Naive thymus-derived CD4-positive, alpha-beta T cell (primary cell): ENCODE data around the gene C2CD3. TPM values are rescaled to one million over a fixed set of nuclear protein-coding genes. Genes with fewer than 3 reads are reported as not detected.

ENCODE experiments used
- ATAC-seq: fragments of 150-1000 bp; cut with Tn5 transposase; 2 replicates; pipeline ENCODE4 v1.10.0; 2021; ENCODE audit warnings: mild to moderate bottlenecking, moderate library complexity
- CTCF ChIA-PET: fragments of 350-600 bp; sonication (Branson Sonifier 250); formaldehyde crosslinking; loops from one replicate; lab custom pipeline; 2021; ENCODE audit warnings: antibody characterized with exemption; lab: Charles Lee
- POLR2A ChIA-PET: fragments of 350-600 bp; sonication (Branson Sonifier 250); formaldehyde crosslinking; loops from one replicate; lab custom pipeline; 2021; ENCODE audit warnings: antibody characterized with exemption, inconsistent platforms; lab: Charles Lee
- DNase-seq, 9 donors: peaks; one replicate each; pipeline versions ENCODE4 v3.0.0 to v3.0.0-alpha.2; 2020 to 2022; ENCODE audit warnings: mixed read lengths in 1 of 9
- H3K27ac ChIP-seq: one replicate; pipeline ENCODE4 v1.7.0; 2013; ENCODE audit warnings: mild to moderate bottlenecking, low read depth, low read length, moderate library complexity
- H3K27me3 ChIP-seq, 2 donors: one replicate each; pipeline ENCODE4 v1.7.0; 2013; ENCODE audit warnings: low read length in 2 of 2, mild to moderate bottlenecking in 2 of 2, moderate library complexity in 2 of 2; ENCODE audit not compliant: control insufficient read depth in 2 of 2, insufficient read depth in 2 of 2
- H3K36me3 ChIP-seq, 3 experiments: 1 replicate in 2 of 3; 2 replicates in 1 of 3; pipeline ENCODE4 v1.7.0; 2013; ENCODE audit warnings: low read length in 3 of 3, mild to moderate bottlenecking in 3 of 3, moderate library complexity in 1 of 3; ENCODE audit not compliant: insufficient read depth in 3 of 3, control insufficient read depth in 2 of 3
- H3K4me1 ChIP-seq, 2 donors: one replicate each; pipeline ENCODE4 v1.7.0; 2013; ENCODE audit warnings: low read length in 2 of 2, mild to moderate bottlenecking in 2 of 2, moderate library complexity in 1 of 2; ENCODE audit not compliant: control insufficient read depth in 2 of 2, insufficient read depth in 2 of 2
- H3K4me3 ChIP-seq: 2 replicates; pipeline ENCODE4 v1.7.0; 2013; ENCODE audit warnings: mild to moderate bottlenecking, low read length
- H3K9me3 ChIP-seq, 3 experiments: 1 replicate in 2 of 3; 2 replicates in 1 of 3; pipeline ENCODE4 v1.7.0; 2013; ENCODE audit warnings: low read length in 3 of 3; ENCODE audit not compliant: control insufficient read depth in 2 of 3
- H3K27ac Mint-ChIP-seq, 9 donors: one replicate each; pipeline ENCODE4 v1.8.0; 2020 to 2022; ENCODE audit warnings: mixed read lengths in 9 of 9, mild to moderate bottlenecking in 8 of 9, moderate library complexity in 5 of 9, inconsistent platforms in 2 of 9
- H3K27me3 Mint-ChIP-seq, 5 donors: one replicate each; pipeline ENCODE4 v1.8.0; 2021 to 2022; ENCODE audit warnings: mixed read lengths in 5 of 5, mild to moderate bottlenecking in 1 of 5
- H3K36me3 Mint-ChIP-seq, 5 donors: one replicate each; pipeline ENCODE4 v1.8.0; 2020 to 2022; ENCODE audit warnings: mixed read lengths in 5 of 5, mild to moderate bottlenecking in 3 of 5, inconsistent platforms in 1 of 5
- H3K4me1 Mint-ChIP-seq, 7 donors: one replicate each; pipeline ENCODE4 v1.8.0; 2020 to 2022; ENCODE audit warnings: mixed read lengths in 7 of 7, mild to moderate bottlenecking in 3 of 7, inconsistent platforms in 1 of 7
- H3K4me3 Mint-ChIP-seq, 10 donors: one replicate each; pipeline ENCODE4 v1.8.0; 2020 to 2022; ENCODE audit warnings: mild to moderate bottlenecking in 10 of 10, mixed read lengths in 10 of 10, moderate library complexity in 6 of 10, inconsistent platforms in 2 of 10
- H3K9me3 Mint-ChIP-seq, 11 donors: one replicate each; pipeline ENCODE4 v1.8.0; 2020 to 2022; ENCODE audit warnings: mixed read lengths in 11 of 11, mild to moderate bottlenecking in 4 of 11, inconsistent platforms in 1 of 11, moderate library complexity in 1 of 11
- intact Hi-C, 2 donors: fragments of 100-400 bp; cut with micrococcal nuclease; formaldehyde crosslinking; loops; one replicate each; pipeline ENCODE4 v1.15.1; 2023
- polyA plus RNA-seq, 2 donors: library from polyadenylated mRNA; unstranded; fragments of 300-500 nt; fragmentation: Illumina TruSeq; gene quantifications; one replicate each; pipeline ENCODE4 v1.2.3, GENCODE V29; 2021
- total RNA-seq, 6 experiments: library from RNA in 5 of 6; stranded (reverse) in 5 of 6; gene quantifications; 1 replicate in 5 of 6; 2 replicates in 1 of 6; pipeline ENCODE4 v1.2.3 and lab custom pipeline; 2021 to 2026

C2CD3 gene
- total and polyA plus RNA-seq, 7 experiments from 2014 or later = 8.0 to 42.5 (median 34.6) TPM

DNA sequence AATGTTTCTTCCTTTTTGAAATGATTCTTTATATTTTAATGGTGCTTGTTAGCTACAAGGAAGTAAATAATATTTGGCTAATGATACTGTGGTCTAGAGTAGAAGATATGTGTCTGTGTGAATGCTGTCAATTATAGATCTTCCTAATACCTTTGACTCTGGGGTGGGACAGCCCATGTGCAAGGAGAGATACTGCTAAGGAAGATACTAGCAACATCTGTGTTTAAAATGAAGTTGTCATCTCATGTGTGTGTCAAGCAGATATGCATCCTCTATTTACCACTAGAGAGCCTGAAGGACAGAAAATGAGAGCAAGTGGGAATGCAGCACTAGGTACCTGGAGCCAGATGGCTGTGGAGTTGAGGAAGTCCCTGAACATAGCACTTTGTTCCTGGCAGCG lies 34.4 kb upstream of the C2CD3 start:
- DNase-seq = no peak
- Histone ChIP-seq H3K27me3 (no peaks in the 10 kb centered on the region), H3K4me1 (no peaks in the 10 kb centered on the region), H3K27ac (no peak overlapping the region), H3K4me3 (no peak overlapping the region), H3K36me3 (peaks cover 0 to 6% (median 0%) of the 10 kb centered on the region in 3 experiments), H3K9me3 (no peaks in the 10 kb centered on the region)
- Mint-ChIP-seq H3K27ac (peak overlapping the region in 2 of 9 donors; percentile 48 to 53), H3K9me3 (no peaks in the 10 kb centered on the region), H3K36me3 (peaks cover 21 to 66% (median 45%) of the 10 kb centered on the region in 5 donors), H3K4me1 (peaks cover 0 to 7% (median 0%) of the 10 kb centered on the region in 7 donors), H3K4me3 (no peak overlapping the region), H3K27me3 (no peaks in the 10 kb centered on the region)
- ChIA-PET CTCF (no interaction called here), POLR2A (no interaction called here)
- ATAC-seq = no peak
- intact Hi-C loops = no loop called here

GRCh38 chr11:74204701-74205100 lies 33.9 kb upstream of the C2CD3 start:
- no peaks in the 10 kb centered on the region for H3K27me3 Mint-ChIP-seq
- POLR2A ChIA-PET = no interaction called here
- H3K36me3 Mint-ChIP-seq = peaks cover 21 to 63% (median 40%) of the 10 kb centered on the region in 5 donors
- no peak overlapping the region for H3K27ac ChIP-seq
- ATAC-seq = no peak
- H3K27me3 ChIP-seq = no peaks in the 10 kb centered on the region
- no peaks in the 10 kb centered on the region for H3K9me3 ChIP-seq
- H3K4me1 Mint-ChIP-seq = peaks cover 0 to 7% (median 0%) of the 10 kb centered on the region in 7 donors
- no peaks in the 10 kb centered on the region for H3K9me3 Mint-ChIP-seq
- DNase-seq = no peak
- H3K4me3 Mint-ChIP-seq = no peak overlapping the region
- CTCF ChIA-PET = no interaction called here
- H3K27ac Mint-ChIP-seq = no peak overlapping the region
- H3K4me1 ChIP-seq = no peaks in the 10 kb centered on the region
- no peak overlapping the region for H3K4me3 ChIP-seq
- peaks cover 0 to 6% (median 0%) of the 10 kb centered on the region in 3 experiments for H3K36me3 ChIP-seq
- intact Hi-C loops = no loop called here

GRCh38 chr11:74203966-74204365 lies 33.2 kb upstream of the C2CD3 start:
- intact Hi-C loops = no loop called here
- H3K27me3 Mint-ChIP-seq = no peaks in the 10 kb centered on the region
- POLR2A ChIA-PET = no interaction called here
- H3K9me3 ChIP-seq = no peaks in the 10 kb centered on the region
- H3K4me3 ChIP-seq = no peak overlapping the region
- no peak overlapping the region for H3K4me3 Mint-ChIP-seq
- no peaks in the 10 kb centered on the region for H3K4me1 ChIP-seq
- ATAC-seq (no peak), DNase-seq (no peak)
- H3K36me3 Mint-ChIP-seq = peaks cover 25 to 61% (median 41%) of the 10 kb centered on the region in 5 donors
- H3K27ac ChIP-seq = no peak overlapping the region
- H3K27ac Mint-ChIP-seq = peak overlapping the region in 1 of 9 donors; percentile 24
- peaks cover 0 to 7% (median 0%) of the 10 kb centered on the region in 7 donors for H3K4me1 Mint-ChIP-seq
- H3K27me3 ChIP-seq = no peaks in the 10 kb centered on the region
- peaks cover 0 to 6% (median 0%) of the 10 kb centered on the region in 3 experiments for H3K36me3 ChIP-seq
- H3K9me3 Mint-ChIP-seq = peaks cover 0 to 5% (median 2%) of the 10 kb centered on the region in 11 donors
- CTCF ChIA-PET = no interaction called here

DNA sequence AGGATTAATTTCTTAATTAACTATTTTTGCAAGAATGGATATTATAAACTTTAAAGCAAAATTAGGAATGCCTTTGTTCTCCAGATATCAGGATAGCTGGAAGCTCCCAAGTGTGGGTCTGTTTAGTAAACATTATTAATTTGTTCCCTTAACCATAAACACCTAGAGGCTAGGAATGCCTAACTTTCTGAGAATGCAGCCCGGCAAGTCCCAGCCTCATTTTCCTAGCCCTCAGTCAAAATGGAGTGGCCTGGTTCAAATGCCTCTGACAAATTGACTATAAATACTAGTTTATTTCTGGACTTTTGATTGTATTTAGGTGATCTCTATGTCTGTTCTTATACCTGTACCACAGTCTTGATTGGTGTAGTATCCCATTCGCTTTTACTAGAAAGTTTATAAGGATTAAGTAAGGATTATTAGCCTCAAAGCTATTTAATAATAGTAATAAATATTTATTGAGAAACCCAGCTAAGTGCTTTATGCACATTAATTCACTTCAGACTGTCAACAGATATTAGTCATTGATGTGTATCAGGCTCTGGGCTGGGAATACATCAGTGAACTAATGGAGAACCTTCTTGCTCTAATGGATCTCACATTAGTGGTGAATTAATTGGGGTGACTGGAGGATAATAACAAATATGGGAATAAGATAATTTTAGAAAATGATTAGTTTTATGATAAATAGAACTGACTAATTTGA lies 26.1 kb upstream of the C2CD3 start:
- Mint-ChIP-seq H3K27me3 (no peaks in the 10 kb centered on the region), H3K4me3 (no peak overlapping the region), H3K4me1 (peaks cover 0 to 10% (median 3%) of the 10 kb centered on the region in 7 donors), H3K36me3 (peaks cover 20 to 66% (median 61%) of the 10 kb centered on the region in 5 donors), H3K9me3 (peaks cover 2 to 22% (median 11%) of the 10 kb centered on the region in 11 donors), H3K27ac (no peak overlapping the region)
- Histone ChIP-seq H3K9me3 (no peaks in the 10 kb centered on the region), H3K36me3 (no peaks in the 10 kb centered on the region), H3K27ac (no peak overlapping the region), H3K27me3 (no peaks in the 10 kb centered on the region), H3K4me3 (no peak overlapping the region), H3K4me1 (no peaks in the 10 kb centered on the region)
- ChIA-PET CTCF (no interaction called here), POLR2A (no interaction called here)
- intact Hi-C loops = no loop called here
- DNase-seq = no peak
- ATAC-seq = no peak

GRCh38 chr11:74195828-74196227 lies 25.0 kb upstream of the C2CD3 start:
- peaks cover 20 to 71% (median 68%) of the 10 kb centered on the region in 5 donors for H3K36me3 Mint-ChIP-seq
- intact Hi-C loops = no loop called here
- CTCF ChIA-PET = interaction anchor here (0.6 kb wide), 1 partner anchor 32 kb away, joined by 4 read pairs; no protein-coding TSS in a partner anchor

DNA sequence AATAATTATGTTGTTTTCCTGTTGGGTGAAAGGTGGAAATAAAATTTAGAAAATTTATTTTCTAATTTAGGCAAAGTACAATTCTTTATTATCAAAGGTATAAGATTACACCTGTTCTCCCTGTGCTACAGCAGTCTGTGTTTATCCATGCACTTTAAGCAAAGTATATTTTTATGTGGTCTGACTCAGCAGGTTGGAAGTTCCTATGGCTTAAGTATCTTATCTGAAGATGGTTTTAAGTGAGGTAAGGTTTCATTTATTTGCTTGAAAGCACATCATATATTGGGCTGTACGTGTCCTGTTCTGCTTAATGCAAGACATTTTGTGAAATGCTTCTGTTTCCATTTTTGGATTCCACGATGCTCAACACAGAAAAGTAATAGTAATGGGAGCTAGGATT lies 14.9 kb upstream of the C2CD3 start:
- H3K36me3 ChIP-seq = peaks cover 0 to 8% (median 0%) of the 10 kb centered on the region in 3 experiments
- ATAC-seq (no peak), DNase-seq (no peak)
- no peak overlapping the region for H3K4me3 ChIP-seq
- ChIA-PET CTCF (no interaction called here), POLR2A (no interaction called here)
- Mint-ChIP-seq H3K27me3 (no peaks in the 10 kb centered on the region), H3K9me3 (peaks cover 0 to 12% (median 5%) of the 10 kb centered on the region in 11 donors), H3K4me1 (peaks cover 10 to 27% (median 20%) of the 10 kb centered on the region in 7 donors), H3K4me3 (no peak overlapping the region), H3K27ac (peak overlapping the region in 1 of 9 donors; percentile 5), H3K36me3 (peaks cover 12 to 40% (median 35%) of the 10 kb centered on the region in 5 donors)
- H3K27me3 ChIP-seq = no peaks in the 10 kb centered on the region
- H3K27ac ChIP-seq = no peak overlapping the region
- H3K9me3 ChIP-seq = peaks cover 0 to 6% (median 0%) of the 10 kb centered on the region in 3 experiments
- intact Hi-C loops = no loop called here
- no peaks in the 10 kb centered on the region for H3K4me1 ChIP-seq

More at GRCh38 chr11:74195828-74196227, 25.0 kb upstream of the C2CD3 start:
- Histone ChIP-seq H3K36me3 (no peaks in the 10 kb centered on the region), H3K27me3 (no peaks in the 10 kb centered on the region), H3K4me1 (no peaks in the 10 kb centered on the region), H3K27ac (no peak overlapping the region), H3K4me3 (no peak overlapping the region), H3K9me3 (peaks cover 0 to 4% (median 0%) of the 10 kb centered on the region in 3 experiments)
- Mint-ChIP-seq H3K4me3 (no peak overlapping the region), H3K27ac (no peak overlapping the region), H3K27me3 (no peaks in the 10 kb centered on the region), H3K9me3 (peaks cover 2 to 30% (median 12%) of the 10 kb centered on the region in 11 donors), H3K4me1 (peaks cover 0 to 10% (median 3%) of the 10 kb centered on the region in 7 donors)
- no peak for DNase-seq
- ATAC-seq = no peak
- POLR2A ChIA-PET = no interaction called here
